ENCODE data around the gene ENOX1.

ENOX1 gene

DNA sequence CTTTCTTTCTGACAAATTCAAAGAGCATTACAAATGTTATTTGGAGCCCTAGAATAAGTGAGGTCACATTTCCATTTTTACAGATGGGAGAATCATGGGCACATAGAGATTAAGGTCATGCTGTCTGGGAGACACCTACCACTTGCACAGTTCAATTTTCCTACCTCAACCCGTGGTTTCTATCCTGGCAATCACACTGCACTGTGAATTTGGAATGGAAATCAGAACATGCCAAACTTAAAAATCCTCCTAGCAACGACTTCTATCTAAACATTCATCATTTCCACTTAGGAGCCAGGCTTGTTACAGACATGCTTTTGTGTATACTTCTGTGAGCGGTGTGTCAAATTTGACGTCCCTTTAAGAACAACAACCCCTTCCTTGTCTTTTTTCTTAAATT, 511.9 kb downstream of the ENOX1 start:
- DNase-seq = no peak
- ChIA-PET POLR2A (no interaction called here), CTCF (no interaction called here)
- H3K27me3 ChIP-seq (replicated peaks in 2 of 5; ENCODE audit: control insufficient read depth in 4 of 5, insufficient read depth in 5 of 5, low read length in 4 of 5) = no peaks in the 10 kb centered on the region
- no peak overlapping the region for H3K27ac ChIP-seq (ENCODE audit: insufficient read depth in 1 of 2, low read depth in 1 of 2, low read length in 2 of 2, poor library complexity in 1 of 2, severe bottlenecking in 2 of 2)
- 70% methylated on average over 2 of the region's 4 CpGs for WGBS (ENCODE audit: insufficient coverage)
- H3K4me1 ChIP-seq (ENCODE audit: control extremely low read depth in 1 of 4, control insufficient read depth in 4 of 4, insufficient read depth in 4 of 4, low read length in 3 of 4) = no peaks in the 10 kb centered on the region
- H3K4me3 ChIP-seq (ENCODE audit: control insufficient read depth in 1 of 7, extremely low read depth in 1 of 7, insufficient read depth in 4 of 7, low read depth in 2 of 7, low read length in 6 of 7) = no peak overlapping the region
- H3K9me3 ChIP-seq (ENCODE audit: control extremely low read depth in 1 of 5, control insufficient read depth in 4 of 5, insufficient read depth in 2 of 5, low read depth in 1 of 5, low read length in 4 of 5) = no peaks in the 10 kb centered on the region
- H3K36me3 ChIP-seq (ENCODE audit: control insufficient read depth in 4 of 4, insufficient read depth in 4 of 4, low read length in 3 of 4) = no peaks in the 10 kb centered on the region

DNA sequence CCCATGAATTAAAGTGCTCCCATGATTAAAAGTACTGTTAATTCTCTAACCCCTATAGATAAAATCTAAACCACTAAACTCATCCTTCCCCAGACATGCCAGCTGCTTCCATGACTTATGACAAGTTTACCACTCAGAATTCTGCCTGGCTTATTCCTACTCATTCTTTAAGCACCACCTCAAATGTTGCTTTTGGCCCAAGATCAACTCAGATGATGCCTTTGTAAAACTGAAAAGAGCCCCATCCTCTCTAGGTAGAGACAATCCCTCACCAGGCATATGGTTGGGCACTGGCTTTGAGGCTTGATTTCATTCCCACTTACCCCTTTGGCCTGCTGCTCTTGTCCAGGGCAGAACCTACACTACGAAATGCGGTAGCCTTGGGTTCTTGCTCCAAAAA, 513.4 kb downstream of the ENOX1 start:
- no peak overlapping the region for H3K4me3 ChIP-seq (ENCODE audit: control insufficient read depth in 1 of 7, extremely low read depth in 1 of 7, insufficient read depth in 4 of 7, low read depth in 2 of 7, low read length in 6 of 7)
- CTCF ChIA-PET = no interaction called here
- POLR2A ChIA-PET = no interaction called here
- no peaks in the 10 kb centered on the region for H3K36me3 ChIP-seq (ENCODE audit: control insufficient read depth in 4 of 4, insufficient read depth in 4 of 4, low read length in 3 of 4)
- no peaks in the 10 kb centered on the region for H3K9me3 ChIP-seq (ENCODE audit: control extremely low read depth in 1 of 5, control insufficient read depth in 4 of 5, insufficient read depth in 2 of 5, low read depth in 1 of 5, low read length in 4 of 5)
- WGBS (ENCODE audit: insufficient coverage) = 100% methylated on average over 2 of the region's 2 CpGs
- no peak overlapping the region for H3K27ac ChIP-seq (ENCODE audit: insufficient read depth in 1 of 2, low read depth in 1 of 2, low read length in 2 of 2, poor library complexity in 1 of 2, severe bottlenecking in 2 of 2)
- H3K4me1 ChIP-seq (ENCODE audit: control extremely low read depth in 1 of 4, control insufficient read depth in 4 of 4, insufficient read depth in 4 of 4, low read length in 3 of 4) = no peaks in the 10 kb centered on the region
- DNase-seq = no peak
- H3K27me3 ChIP-seq (replicated peaks in 2 of 5; ENCODE audit: control insufficient read depth in 4 of 5, insufficient read depth in 5 of 5, low read length in 4 of 5) = no peaks in the 10 kb centered on the region

DNA sequence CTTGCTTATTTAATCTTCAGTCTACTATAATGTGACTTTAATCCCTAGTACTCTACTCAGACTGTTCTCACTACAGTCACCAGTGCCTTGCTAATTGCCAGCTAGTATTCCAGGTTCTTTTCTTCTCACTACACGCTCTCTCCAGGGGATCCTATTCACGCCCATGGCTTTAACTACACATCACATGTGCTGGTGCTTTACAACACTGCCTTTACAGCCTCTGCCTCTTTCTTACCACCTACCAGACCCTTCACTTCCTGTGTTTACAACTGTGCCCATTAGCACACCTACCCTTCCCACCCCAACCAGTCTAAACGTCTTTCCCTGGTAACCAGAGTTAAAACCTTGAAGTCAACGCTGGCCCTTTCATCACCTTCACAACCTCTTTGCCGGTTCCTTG, 513.9 kb downstream of the ENOX1 start:
- POLR2A ChIA-PET = no interaction called here
- WGBS (ENCODE audit: insufficient coverage) = 95% methylated on average over 5 of the region's 5 CpGs
- DNase-seq = no peak
- H3K4me3 ChIP-seq (ENCODE audit: control insufficient read depth in 1 of 7, extremely low read depth in 1 of 7, insufficient read depth in 4 of 7, low read depth in 2 of 7, low read length in 6 of 7) = no peak overlapping the region
- no peaks in the 10 kb centered on the region for H3K27me3 ChIP-seq (replicated peaks in 2 of 5; ENCODE audit: control insufficient read depth in 4 of 5, insufficient read depth in 5 of 5, low read length in 4 of 5)
- H3K36me3 ChIP-seq (ENCODE audit: control insufficient read depth in 4 of 4, insufficient read depth in 4 of 4, low read length in 3 of 4) = no peaks in the 10 kb centered on the region
- H3K4me1 ChIP-seq (ENCODE audit: control extremely low read depth in 1 of 4, control insufficient read depth in 4 of 4, insufficient read depth in 4 of 4, low read length in 3 of 4) = no peaks in the 10 kb centered on the region
- CTCF ChIA-PET = no interaction called here
- H3K27ac ChIP-seq (ENCODE audit: insufficient read depth in 1 of 2, low read depth in 1 of 2, low read length in 2 of 2, poor library complexity in 1 of 2, severe bottlenecking in 2 of 2) = no peak overlapping the region
- H3K9me3 ChIP-seq (ENCODE audit: control extremely low read depth in 1 of 5, control insufficient read depth in 4 of 5, insufficient read depth in 2 of 5, low read depth in 1 of 5, low read length in 4 of 5) = no peaks in the 10 kb centered on the region

DNA sequence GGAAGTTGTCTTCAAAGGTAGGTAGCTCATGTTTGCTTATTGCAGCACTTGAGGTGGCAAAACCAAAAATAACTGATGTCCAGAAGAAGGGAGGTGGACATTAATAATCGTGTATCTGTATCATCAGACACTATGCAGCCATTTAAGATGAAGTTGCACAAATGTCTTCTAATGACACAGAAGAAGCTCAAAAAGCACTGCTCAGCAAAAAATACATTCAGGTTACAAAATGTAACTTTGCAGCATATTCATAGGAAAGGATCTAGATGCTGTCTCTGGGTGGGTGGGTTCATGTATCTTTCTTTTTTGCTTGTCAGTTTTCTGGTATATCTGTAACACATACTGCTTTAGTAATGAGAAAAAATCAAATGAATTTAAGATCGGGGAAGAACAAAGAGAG, 515.6 kb downstream of the ENOX1 start:
- Histone ChIP-seq H3K27ac (ENCODE audit: insufficient read depth in 1 of 2, low read depth in 1 of 2, low read length in 2 of 2, poor library complexity in 1 of 2, severe bottlenecking in 2 of 2) (no peak overlapping the region), H3K4me1 (ENCODE audit: control extremely low read depth in 1 of 4, control insufficient read depth in 4 of 4, insufficient read depth in 4 of 4, low read length in 3 of 4) (no peaks in the 10 kb centered on the region), H3K9me3 (ENCODE audit: control extremely low read depth in 1 of 5, control insufficient read depth in 4 of 5, insufficient read depth in 2 of 5, low read depth in 1 of 5, low read length in 4 of 5) (no peaks in the 10 kb centered on the region), H3K4me3 (ENCODE audit: control insufficient read depth in 1 of 7, extremely low read depth in 1 of 7, insufficient read depth in 4 of 7, low read depth in 2 of 7, low read length in 6 of 7) (no peak overlapping the region), H3K27me3 (replicated peaks in 2 of 5; ENCODE audit: control insufficient read depth in 4 of 5, insufficient read depth in 5 of 5, low read length in 4 of 5) (no peaks in the 10 kb centered on the region), H3K36me3 (ENCODE audit: control insufficient read depth in 4 of 4, insufficient read depth in 4 of 4, low read length in 3 of 4) (no peaks in the 10 kb centered on the region)
- no peak for DNase-seq
- ChIA-PET POLR2A (no interaction called here), CTCF (interaction anchor here (0.8 kb wide), 1 partner anchor 19 kb away, joined by 3 read pairs; no protein-coding TSS in a partner anchor)
- WGBS (ENCODE audit: insufficient coverage) = no CpG with 5 or more reads among the region's 2 CpGs

- 95% methylated on average over 4 of the region's 4 CpGs for WGBS (ENCODE audit: insufficient coverage)
- no peak for DNase-seq
- H3K4me1 ChIP-seq (ENCODE audit: control extremely low read depth in 1 of 4, control insufficient read depth in 4 of 4, insufficient read depth in 4 of 4, low read length in 3 of 4) = no peaks in the 10 kb centered on the region
- no peak overlapping the region for H3K4me3 ChIP-seq (ENCODE audit: control insufficient read depth in 1 of 7, extremely low read depth in 1 of 7, insufficient read depth in 4 of 7, low read depth in 2 of 7, low read length in 6 of 7)
- no peak overlapping the region for H3K27ac ChIP-seq (ENCODE audit: insufficient read depth in 1 of 2, low read depth in 1 of 2, low read length in 2 of 2, poor library complexity in 1 of 2, severe bottlenecking in 2 of 2)
- H3K36me3 ChIP-seq (ENCODE audit: control insufficient read depth in 4 of 4, insufficient read depth in 4 of 4, low read length in 3 of 4) = no peaks in the 10 kb centered on the region
- POLR2A ChIA-PET = no interaction called here
- no peaks in the 10 kb centered on the region for H3K9me3 ChIP-seq (ENCODE audit: control extremely low read depth in 1 of 5, control insufficient read depth in 4 of 5, insufficient read depth in 2 of 5, low read depth in 1 of 5, low read length in 4 of 5)
- CTCF ChIA-PET = interaction anchor here (0.8 to 1.8 kb wide), 2 partner anchors 10 to 20 kb away, joined by 3 to 7 read pairs; no protein-coding TSS in a partner anchor
- H3K27me3 ChIP-seq (replicated peaks in 2 of 5; ENCODE audit: control insufficient read depth in 4 of 5, insufficient read depth in 5 of 5, low read length in 4 of 5) = no peaks in the 10 kb centered on the region
Observed at GRCh38 chr13:43270130-43270830, 516.5 kb downstream of the ENOX1 start.

- Histone ChIP-seq H3K4me1 (ENCODE audit: control extremely low read depth in 1 of 4, control insufficient read depth in 4 of 4, insufficient read depth in 4 of 4, low read length in 3 of 4) (no peaks in the 10 kb centered on the region), H3K36me3 (ENCODE audit: control insufficient read depth in 4 of 4, insufficient read depth in 4 of 4, low read length in 3 of 4) (no peaks in the 10 kb centered on the region), H3K9me3 (ENCODE audit: control extremely low read depth in 1 of 5, control insufficient read depth in 4 of 5, insufficient read depth in 2 of 5, low read depth in 1 of 5, low read length in 4 of 5) (no peaks in the 10 kb centered on the region), H3K27ac (ENCODE audit: insufficient read depth in 1 of 2, low read depth in 1 of 2, low read length in 2 of 2, poor library complexity in 1 of 2, severe bottlenecking in 2 of 2) (no peak overlapping the region), H3K4me3 (ENCODE audit: control insufficient read depth in 1 of 7, extremely low read depth in 1 of 7, insufficient read depth in 4 of 7, low read depth in 2 of 7, low read length in 6 of 7) (no peak overlapping the region), H3K27me3 (replicated peaks in 2 of 5; ENCODE audit: control insufficient read depth in 4 of 5, insufficient read depth in 5 of 5, low read length in 4 of 5) (no peaks in the 10 kb centered on the region)
- ChIA-PET CTCF (interaction anchor here (1.8 kb wide), 1 partner anchor 11 kb away, joined by 7 read pairs; no protein-coding TSS in a partner anchor), POLR2A (no interaction called here)
- WGBS (ENCODE audit: insufficient coverage) = 93% methylated on average over 5 of the region's 5 CpGs
- no peak for DNase-seq
Observed at GRCh38 chr13:43269037-43269481, 517.7 kb downstream of the ENOX1 start.

- no peak overlapping the region for H3K4me3 ChIP-seq (ENCODE audit: control insufficient read depth in 1 of 7, extremely low read depth in 1 of 7, insufficient read depth in 4 of 7, low read depth in 2 of 7, low read length in 6 of 7)
- H3K9me3 ChIP-seq (ENCODE audit: control extremely low read depth in 1 of 5, control insufficient read depth in 4 of 5, insufficient read depth in 2 of 5, low read depth in 1 of 5, low read length in 4 of 5) = no peaks in the 10 kb centered on the region
- CTCF ChIA-PET = interaction anchor here (1.3 to 1.8 kb wide), 2 partner anchors 11 to 18 kb away, joined by 4 to 7 read pairs; no protein-coding TSS in a partner anchor
- 80% methylated on average over 1 of the region's 2 CpGs for WGBS (ENCODE audit: insufficient coverage)
- no peaks in the 10 kb centered on the region for H3K36me3 ChIP-seq (ENCODE audit: control insufficient read depth in 4 of 4, insufficient read depth in 4 of 4, low read length in 3 of 4)
- no peaks in the 10 kb centered on the region for H3K27me3 ChIP-seq (replicated peaks in 2 of 5; ENCODE audit: control insufficient read depth in 4 of 5, insufficient read depth in 5 of 5, low read length in 4 of 5)
- H3K27ac ChIP-seq (ENCODE audit: insufficient read depth in 1 of 2, low read depth in 1 of 2, low read length in 2 of 2, poor library complexity in 1 of 2, severe bottlenecking in 2 of 2) = no peak overlapping the region
- DNase-seq = no peak
- no peaks in the 10 kb centered on the region for H3K4me1 ChIP-seq (ENCODE audit: control extremely low read depth in 1 of 4, control insufficient read depth in 4 of 4, insufficient read depth in 4 of 4, low read length in 3 of 4)
- POLR2A ChIA-PET = no interaction called here
Observed at GRCh38 chr13:43268632-43269031, 518.1 kb downstream of the ENOX1 start.
